Cardiac muscle cell (in vitro differentiated cells and primary cell): Measurements from ENCODE around the gene EFNB1. TPM values are rescaled to one million over a fixed set of nuclear protein-coding genes. Genes with fewer than 3 reads are reported as not detected.
A peak's percentile ranks its signal among the peaks of the same experiment; 100 is the strongest.

Source experiments
- DNase-seq, 2 donors: peaks; one replicate each; pipeline versions ENCODE4 v3.0.0 to v3.0.0-alpha.2; 2010 to 2017; ENCODE audit warnings: low read depth in 1 of 2, low spot score in 1 of 2
- H3K27ac ChIP-seq: fragments of 200-600 bp; sonication (generic); 2 replicates; pipeline ENCODE4 v1.5.1; 2016
- H3K27me3 ChIP-seq: fragments of 200-600 bp; sonication (generic); 2 replicates; pipeline ENCODE4 v1.6.0; 2016; ENCODE audit warnings: control low read depth
- H3K36me3 ChIP-seq: fragments of 200-600 bp; sonication (generic); 2 replicates; pipeline ENCODE4 v1.5.1; 2016; ENCODE audit warnings: control low read depth
- H3K4me1 ChIP-seq: fragments of 200-600 bp; sonication (generic); 2 replicates; pipeline ENCODE4 v1.8.1; 2017; ENCODE audit warnings: low read depth, mild to moderate bottlenecking, mixed run types
- H3K4me3 ChIP-seq: fragments of 200-600 bp; sonication (generic); 2 replicates; pipeline ENCODE4 v1.5.1; 2016; ENCODE audit warnings: mild to moderate bottlenecking
- H3K9me3 ChIP-seq: fragments of 200-600 bp; sonication (generic); 2 replicates; pipeline ENCODE4 v1.5.1; 2017; ENCODE audit warnings: low read depth, mild to moderate bottlenecking, control low read depth
- CTCF ChIP-seq: IDR thresholded peaks from 2 replicates; pipeline ENCODE4 v1.5.1; 2012; ENCODE audit warnings: low read depth, mild to moderate bottlenecking, low read length
- polyA plus RNA-seq: library from polyadenylated mRNA; unstranded; fragments of >200 nt; fragmentation: Nextera tagmentation; extraction: Ambion mirVana; gene quantifications from 2 replicates; pipeline ENCODE4 v1.2.1, GENCODE V29; 2016
- total RNA-seq: library from RNA; depleted of rRNA; stranded (reverse); fragments of >200 nt; gene quantifications from 2 replicates; pipeline ENCODE4 v1.2.3, GENCODE V29; 2016

Gene EFNB1
- total and polyA plus RNA-seq, 2 experiments from 2014 or later: 27.2 to 43.6 TPM

DNA sequence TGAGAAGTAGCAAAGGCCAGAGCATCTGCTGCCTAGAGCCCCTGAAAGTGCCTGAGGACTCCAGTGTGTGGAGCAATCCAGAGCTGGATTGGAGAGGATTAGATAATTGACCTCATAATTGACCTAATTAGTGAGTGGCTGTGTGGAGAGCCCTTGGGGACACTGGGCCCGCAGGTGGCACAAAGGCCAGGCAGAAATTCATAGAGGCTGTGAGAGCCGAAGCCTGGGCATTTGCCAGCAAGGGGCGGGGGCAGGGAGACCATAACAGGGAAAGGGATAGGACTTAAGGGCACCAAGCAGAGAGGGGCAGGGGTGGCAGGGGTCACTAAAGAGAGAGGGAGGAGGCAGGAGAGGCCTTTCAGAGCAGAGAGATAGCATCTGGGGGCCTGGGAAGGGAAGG lies 45.3 kb downstream of the EFNB1 start:
- H3K36me3 ChIP-seq: no peaks in the 10 kb centered on the region
- TF ChIP-seq CTCF: no peak
- H3K27me3 ChIP-seq: peaks cover 8% of the 10 kb centered on the region
- no peaks in the 10 kb centered on the region for H3K4me1 ChIP-seq
- H3K9me3 ChIP-seq: no peaks in the 10 kb centered on the region
- H3K4me3 ChIP-seq: no peak overlapping the region
- no peak overlapping the region for H3K27ac ChIP-seq
- DNase-seq: no peak

DNA sequence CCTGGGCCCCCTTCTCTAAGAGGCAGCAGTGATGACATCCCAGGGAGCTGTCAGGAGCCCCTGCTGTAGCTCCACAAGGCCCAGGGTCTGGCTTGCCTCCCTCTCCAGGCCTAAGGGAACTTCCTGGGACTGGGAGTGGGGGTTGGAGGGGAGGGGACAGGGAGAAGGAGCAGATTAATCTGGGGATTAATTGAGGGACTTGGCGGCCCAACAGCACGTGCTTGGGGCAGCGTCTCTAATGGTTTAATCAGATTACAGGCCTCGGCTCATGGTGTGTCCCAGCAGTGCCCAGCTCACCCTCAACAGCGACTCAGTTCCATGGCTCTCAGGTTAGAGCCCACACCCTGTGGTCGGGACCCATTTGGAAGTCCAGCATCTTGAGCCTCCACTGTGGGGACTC lies 47.9 kb downstream of the EFNB1 start:
- Histone ChIP-seq H3K4me3 (no peak overlapping the region), H3K27me3 (peaks cover 8% of the 10 kb centered on the region), H3K36me3 (no peaks in the 10 kb centered on the region), H3K9me3 (no peaks in the 10 kb centered on the region), H3K4me1 (peaks cover 11% of the 10 kb centered on the region), H3K27ac (no peak overlapping the region)
- DNase-seq: peak in 1 of 2 donors; percentile 47
- TF ChIP-seq CTCF: no peak

DNA sequence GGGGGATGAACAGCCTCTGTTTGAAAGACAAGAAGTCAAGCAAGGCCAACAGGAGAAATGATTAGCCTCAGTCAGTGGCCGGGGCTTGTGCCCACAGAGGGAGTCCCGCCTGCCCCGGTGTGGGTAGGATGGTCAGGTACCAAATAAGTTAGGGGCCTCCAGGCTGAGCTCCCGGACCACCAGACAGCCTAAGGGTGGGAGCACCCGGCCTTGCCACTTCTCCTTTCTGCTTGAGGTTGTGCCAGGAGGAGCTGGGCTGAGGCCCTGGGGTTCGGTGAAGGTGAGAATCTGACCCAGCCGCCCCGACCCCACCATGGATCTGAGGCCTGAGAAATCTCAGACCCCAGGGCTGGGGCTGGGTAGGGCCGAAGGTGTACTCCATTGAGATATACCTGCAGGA lies 48.8 kb downstream of the EFNB1 start:
- no peaks in the 10 kb centered on the region for H3K9me3 ChIP-seq
- H3K27me3 ChIP-seq: peaks cover 8% of the 10 kb centered on the region
- peaks cover 12% of the 10 kb centered on the region for H3K4me1 ChIP-seq
- no peak overlapping the region for H3K4me3 ChIP-seq
- no peak for DNase-seq
- no peak overlapping the region for H3K27ac ChIP-seq
- no peak for TF ChIP-seq CTCF
- H3K36me3 ChIP-seq: no peaks in the 10 kb centered on the region

- Histone ChIP-seq H3K4me3 (no peak overlapping the region), H3K4me1 (peaks cover 12% of the 10 kb centered on the region), H3K9me3 (no peaks in the 10 kb centered on the region), H3K27me3 (peaks cover 5% of the 10 kb centered on the region), H3K36me3 (no peaks in the 10 kb centered on the region), H3K27ac (no peak overlapping the region)
- DNase-seq: no peak
- TF ChIP-seq CTCF: no peak
Measured at GRCh38 chrX:68878977-68879645, 50.3 kb downstream of the EFNB1 start.

- Histone ChIP-seq H3K9me3 (no peaks in the 10 kb centered on the region), H3K36me3 (no peaks in the 10 kb centered on the region), H3K4me3 (no peak overlapping the region), H3K4me1 (peaks cover 12% of the 10 kb centered on the region), H3K27me3 (no peaks in the 10 kb centered on the region), H3K27ac (no peak overlapping the region)
- peak in 1 of 2 donors; percentile 34 for DNase-seq
- TF ChIP-seq CTCF: no peak
Measured at GRCh38 chrX:68880846-68881552, 52.2 kb downstream of the EFNB1 start.
